Spleen (tissue), 7 donors: Measurements from ENCODE around the gene UNC13A.

ENCODE experiments used
- CTCF ChIP-seq, 11 experiments: fragments of 200-600 bp in 7 of 11; fragments of 450-650 bp in 4 of 11; sonication (generic) in 4 of 11; IDR thresholded peaks in 8 of 11; conservative IDR thresholded peaks in 3 of 11; 1 replicate in 7 of 11; 2 replicates in 4 of 11; pipeline versions ENCODE4 v1.4.0 to v1.8.0; 2016 to 2021; ENCODE audit warnings: antibody characterized with exemption in 11 of 11, inconsistent platforms in 4 of 11, mild to moderate bottlenecking in 1 of 11
- POLR2A ChIP-seq, 3 donors: fragments of 450-650 bp; IDR thresholded peaks; one replicate each; pipeline ENCODE4 v1.5.1; 2017; ENCODE audit warnings: antibody characterized with exemption in 3 of 3, mild to moderate bottlenecking in 1 of 3
- POLR2AphosphoS5 ChIP-seq, 3 donors: sonication (generic); formaldehyde crosslinking; IDR thresholded peaks; one replicate each; pipeline ENCODE4 v1.5.1; 2017; ENCODE audit warnings: antibody characterized with exemption in 3 of 3
- donor health status: DM: no; HTN: no; CAD: no; lungs with moderate emphysema.
- donor health status: DM: no; HTN: no; CAD: no.
- donor health status: DM: no; HTN: no; CAD: no.

- TF ChIP-seq CTCF (IDR thresholded peaks at IDR 0.05 in 8 of 11, conservative IDR thresholded peaks at IDR 0.05 in 3 of 11) (no peak), POLR2AphosphoS5 (IDR thresholded peaks at IDR 0.05) (no peak), POLR2A (IDR thresholded peaks at IDR 0.05) (no peak)
These were observed 69.8 kb downstream of the UNC13A start for GRCh38 chr19:17618281-17618903.
